C4-2B (cell line): ENCODE results near the gene VPS13D.

Experiments
- H3K27ac ChIP-seq: fragments of 450-650 bp; 2 replicates; pipeline ENCODE4 v1.5.1; 2017
- CTCF ChIP-seq: fragments of 450-650 bp; conservative IDR thresholded peaks from 2 replicates; pipeline ENCODE4 v1.5.1; 2017; ENCODE audit warnings: mild to moderate bottlenecking
- ZFX ChIP-seq: fragments of 450-650 bp; IDR thresholded peaks from 2 replicates; pipeline ENCODE4 v1.6.1; 2017

Gene VPS13D

GRCh38 chr1:12405325-12406210, 175.7 kb downstream of the VPS13D start:
- TF ChIP-seq CTCF (no peak; the same call in 1 of the 2 replicates), ZFX (no peak)
- H3K27ac ChIP-seq = no peak overlapping the region

- TF ChIP-seq ZFX (no peak), CTCF (no peak)
Observed at GRCh38 chr1:12406211-12407021, 176.6 kb downstream of the VPS13D start.

GRCh38 chr1:12407050-12407961, 177.5 kb downstream of the VPS13D start:
- TF ChIP-seq ZFX = no peak
- peak; percentile 81 for TF ChIP-seq CTCF
- no peak overlapping the region for H3K27ac ChIP-seq

More at GRCh38 chr1:12406211-12407021, 176.6 kb downstream of the VPS13D start:
- no peak overlapping the region for H3K27ac ChIP-seq

- TF ChIP-seq CTCF (no peak), ZFX (no peak)
- H3K27ac ChIP-seq = no peak overlapping the region
Observed at GRCh38 chr1:12407962-12408454, 178.2 kb downstream of the VPS13D start.

GRCh38 chr1:12408662-12409061, 178.8 kb downstream of the VPS13D start:
- TF ChIP-seq CTCF = no peak
- no peak for TF ChIP-seq ZFX

GRCh38 chr1:12409681-12410080, 179.9 kb downstream of the VPS13D start:
- no peak for TF ChIP-seq CTCF
- no peak for TF ChIP-seq ZFX
- H3K27ac ChIP-seq = no peak overlapping the region

More at GRCh38 chr1:12408662-12409061, 178.8 kb downstream of the VPS13D start:
- H3K27ac ChIP-seq = no peak overlapping the region
